ENCODE measurements around the gene ROBO1.

ROBO1 gene

GRCh38 chr3:78701537-78701936, 1066.3 kb downstream of the ROBO1 start:
- no peak for TF ChIP-seq EZH2phosphoT487 (conservative IDR thresholded peaks at IDR 0.05; ENCODE audit: low read length)
- TF ChIP-seq, protein P1, sequence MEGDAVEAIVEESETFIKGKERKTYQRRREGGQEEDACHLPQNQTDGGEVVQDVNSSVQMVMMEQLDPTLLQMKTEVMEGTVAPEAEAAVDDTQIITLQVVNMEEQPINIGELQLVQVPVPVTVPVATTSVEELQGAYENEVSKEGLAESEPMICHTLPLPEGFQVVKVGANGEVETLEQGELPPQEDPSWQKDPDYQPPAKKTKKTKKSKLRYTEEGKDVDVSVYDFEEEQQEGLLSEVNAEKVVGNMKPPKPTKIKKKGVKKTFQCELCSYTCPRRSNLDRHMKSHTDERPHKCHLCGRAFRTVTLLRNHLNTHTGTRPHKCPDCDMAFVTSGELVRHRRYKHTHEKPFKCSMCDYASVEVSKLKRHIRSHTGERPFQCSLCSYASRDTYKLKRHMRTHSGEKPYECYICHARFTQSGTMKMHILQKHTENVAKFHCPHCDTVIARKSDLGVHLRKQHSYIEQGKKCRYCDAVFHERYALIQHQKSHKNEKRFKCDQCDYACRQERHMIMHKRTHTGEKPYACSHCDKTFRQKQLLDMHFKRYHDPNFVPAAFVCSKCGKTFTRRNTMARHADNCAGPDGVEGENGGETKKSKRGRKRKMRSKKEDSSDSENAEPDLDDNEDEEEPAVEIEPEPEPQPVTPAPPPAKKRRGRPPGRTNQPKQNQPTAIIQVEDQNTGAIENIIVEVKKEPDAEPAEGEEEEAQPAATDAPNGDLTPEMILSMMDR (IDR thresholded peaks at IDR 0.05; ENCODE audit: insufficient read depth, low read length, poor library complexity, severe bottlenecking) = no peak
- Histone ChIP-seq H3K36me3 (ENCODE audit: low read length) (no peaks in the 10 kb centered on the region), H3F3A (ENCODE audit: insufficient read depth) (no peaks in the 10 kb centered on the region), H3K9me3 (ENCODE audit: insufficient read depth, low read length) (no peaks in the 10 kb centered on the region), H2AFZ (ENCODE audit: low read depth, low read length, severe bottlenecking) (no peak overlapping the region), H3K9ac (ENCODE audit: low read length) (no peak overlapping the region), H3K4me2 (ENCODE audit: low read depth, low read length, poor library complexity, severe bottlenecking) (no peak overlapping the region), H3K9me2 (replicated peaks; ENCODE audit: insufficient read depth, low read length) (no peaks in the 10 kb centered on the region), H3K27ac (ENCODE audit: low read depth, low read length) (no peak overlapping the region), H3K79me2 (ENCODE audit: insufficient read depth, low read length) (no peaks in the 10 kb centered on the region), H4K20me1 (ENCODE audit: low read depth, low read length) (no peaks in the 10 kb centered on the region), H3K27me3 (ENCODE audit: low read length) (no peaks in the 10 kb centered on the region), H3K4me3 (ENCODE audit: insufficient read depth, low read length, poor library complexity, severe bottlenecking) (no peak overlapping the region)

GRCh38 chr3:78698431-78698830, 1069.4 kb downstream of the ROBO1 start:
- Histone ChIP-seq H3K27me3 (ENCODE audit: low read length) (no peaks in the 10 kb centered on the region), H3K36me3 (ENCODE audit: low read length) (no peaks in the 10 kb centered on the region), H2AFZ (ENCODE audit: low read depth, low read length, severe bottlenecking) (no peak overlapping the region), H3K4me2 (ENCODE audit: low read depth, low read length, poor library complexity, severe bottlenecking) (no peak overlapping the region), H3K9me3 (ENCODE audit: insufficient read depth, low read length) (no peaks in the 10 kb centered on the region), H3K79me2 (ENCODE audit: insufficient read depth, low read length) (no peaks in the 10 kb centered on the region), H3K27ac (ENCODE audit: low read depth, low read length) (no peak overlapping the region), H3K9ac (ENCODE audit: low read length) (no peak overlapping the region), H3F3A (ENCODE audit: insufficient read depth) (no peaks in the 10 kb centered on the region), H3K9me2 (replicated peaks; ENCODE audit: insufficient read depth, low read length) (no peaks in the 10 kb centered on the region), H3K4me3 (ENCODE audit: insufficient read depth, low read length, poor library complexity, severe bottlenecking) (no peak overlapping the region), H4K20me1 (ENCODE audit: low read depth, low read length) (no peaks in the 10 kb centered on the region)
- TF ChIP-seq EZH2phosphoT487 (conservative IDR thresholded peaks at IDR 0.05; ENCODE audit: low read length) = no peak
- TF ChIP-seq, protein P1 (IDR thresholded peaks at IDR 0.05; ENCODE audit: insufficient read depth, low read length, poor library complexity, severe bottlenecking) = no peak

- Histone ChIP-seq H3K4me3 (ENCODE audit: insufficient read depth, low read length, poor library complexity, severe bottlenecking) (no peak overlapping the region), H3K9me3 (ENCODE audit: insufficient read depth, low read length) (no peaks in the 10 kb centered on the region), H4K20me1 (ENCODE audit: low read depth, low read length) (no peaks in the 10 kb centered on the region), H3K79me2 (ENCODE audit: insufficient read depth, low read length) (no peaks in the 10 kb centered on the region), H3K4me2 (ENCODE audit: low read depth, low read length, poor library complexity, severe bottlenecking) (no peak overlapping the region), H3F3A (ENCODE audit: insufficient read depth) (no peaks in the 10 kb centered on the region), H2AFZ (ENCODE audit: low read depth, low read length, severe bottlenecking) (no peak overlapping the region), H3K9ac (ENCODE audit: low read length) (no peak overlapping the region), H3K27ac (ENCODE audit: low read depth, low read length) (no peak overlapping the region), H3K27me3 (ENCODE audit: low read length) (no peaks in the 10 kb centered on the region), H3K36me3 (ENCODE audit: low read length) (no peaks in the 10 kb centered on the region), H3K9me2 (replicated peaks; ENCODE audit: insufficient read depth, low read length) (no peaks in the 10 kb centered on the region)
- TF ChIP-seq EZH2phosphoT487 (conservative IDR thresholded peaks at IDR 0.05; ENCODE audit: low read length) = no peak
- TF ChIP-seq, protein P1 (IDR thresholded peaks at IDR 0.05; ENCODE audit: insufficient read depth, low read length, poor library complexity, severe bottlenecking) = no peak
These were observed 1070.4 kb downstream of the ROBO1 start for GRCh38 chr3:78697426-78697825.
